ENCODE measurements around the gene TBC1D22A.

The TBC1D22A gene

DNA sequence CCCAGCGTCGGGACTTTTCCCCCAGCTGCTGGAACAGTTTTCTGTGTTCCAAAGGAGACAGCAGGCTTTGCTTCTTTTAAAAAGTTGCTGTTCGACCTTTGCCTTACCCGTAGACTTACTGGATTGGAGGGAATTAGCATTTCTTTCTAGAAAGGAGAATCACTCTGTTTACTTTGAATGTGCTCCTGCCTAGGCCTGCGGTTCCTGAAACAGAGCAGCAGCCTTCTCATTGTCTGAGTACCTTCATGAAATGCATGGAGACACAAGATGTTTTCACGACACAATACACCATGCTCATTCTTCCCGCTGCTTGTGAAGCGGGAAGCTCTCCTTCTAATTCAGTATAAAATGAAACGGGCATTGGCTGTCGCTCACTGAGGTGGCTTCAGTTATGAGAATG, 196.2 kb downstream of the TBC1D22A start:
- no peak for DNase-seq (ENCODE audit: low spot score)

DNA sequence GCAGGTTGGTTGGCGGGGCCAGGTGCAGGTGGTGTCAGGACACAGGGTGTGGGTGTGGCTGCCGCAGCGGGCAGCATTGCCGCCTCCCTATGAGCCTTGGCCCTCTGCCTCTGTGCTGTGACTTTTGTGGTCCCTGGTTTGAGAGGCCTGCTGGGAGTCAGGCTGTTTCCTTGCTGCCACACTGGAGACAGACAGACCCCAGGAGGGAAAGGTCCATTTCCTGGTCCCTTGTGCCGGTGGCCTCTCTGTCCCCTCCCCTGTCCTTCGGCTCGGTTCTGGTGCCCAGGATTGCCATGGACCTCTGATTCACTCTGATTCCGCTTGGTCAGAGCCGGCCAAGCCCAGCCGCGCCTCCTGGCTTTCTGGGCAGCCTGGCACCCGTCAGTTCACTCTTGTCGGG, 196.9 kb downstream of the TBC1D22A start:
- DNase-seq (ENCODE audit: low spot score) = no peak

DNA sequence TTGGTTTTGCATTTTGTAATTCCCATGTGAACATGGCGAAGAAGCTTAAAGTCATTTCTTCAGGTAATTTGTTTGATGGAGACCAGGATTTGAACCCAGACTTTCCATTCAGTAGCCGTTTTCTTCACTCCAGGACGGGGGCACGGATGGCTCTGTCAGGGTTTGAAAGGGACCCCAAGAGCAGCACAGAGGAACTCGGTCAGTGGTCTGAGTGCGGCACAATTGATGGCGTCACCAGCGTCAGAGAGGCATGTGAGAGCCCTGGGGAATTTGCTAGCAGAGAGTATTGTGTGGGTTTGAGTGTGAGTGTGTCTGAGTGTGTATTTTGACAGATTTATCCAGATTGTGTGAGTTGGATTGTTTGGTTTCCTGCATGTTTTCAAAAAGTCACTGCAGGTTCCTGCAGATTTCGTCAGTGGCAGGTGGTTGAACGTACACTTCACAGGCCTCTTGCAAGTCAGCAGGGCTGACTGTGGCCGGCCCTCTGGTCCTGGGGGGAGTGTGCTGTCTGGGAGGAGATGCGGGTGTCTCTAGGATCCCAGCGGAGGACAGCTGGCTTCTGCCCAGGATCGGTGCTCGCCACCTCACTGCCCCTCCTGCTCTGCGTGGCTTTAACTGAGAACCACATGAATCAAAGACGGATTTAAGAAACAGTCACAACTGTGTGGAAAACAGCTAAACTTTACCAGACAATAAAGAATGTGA, 199.3 kb downstream of the TBC1D22A start:
- no peak for DNase-seq (ENCODE audit: low spot score)

DNA sequence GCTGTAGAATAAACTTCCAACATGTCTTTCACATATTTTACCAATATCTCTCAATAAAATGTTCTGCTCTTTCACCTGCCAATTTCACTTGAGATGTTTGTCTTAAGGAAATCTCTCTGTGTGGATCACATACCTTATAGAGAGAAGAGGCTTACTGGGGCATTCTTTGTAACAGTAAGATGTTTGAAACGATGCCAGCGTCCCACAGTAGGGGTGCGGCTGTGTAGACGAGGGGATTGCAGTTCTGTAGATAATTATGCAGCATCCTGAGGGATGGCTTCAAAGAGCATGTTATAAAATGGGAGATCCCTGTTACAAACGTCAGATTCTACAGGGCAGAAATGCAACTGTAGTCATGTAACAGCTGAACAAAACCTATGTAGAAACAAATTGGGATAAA, 200.0 kb downstream of the TBC1D22A start:
- DNase-seq (ENCODE audit: low spot score) = no peak

DNA sequence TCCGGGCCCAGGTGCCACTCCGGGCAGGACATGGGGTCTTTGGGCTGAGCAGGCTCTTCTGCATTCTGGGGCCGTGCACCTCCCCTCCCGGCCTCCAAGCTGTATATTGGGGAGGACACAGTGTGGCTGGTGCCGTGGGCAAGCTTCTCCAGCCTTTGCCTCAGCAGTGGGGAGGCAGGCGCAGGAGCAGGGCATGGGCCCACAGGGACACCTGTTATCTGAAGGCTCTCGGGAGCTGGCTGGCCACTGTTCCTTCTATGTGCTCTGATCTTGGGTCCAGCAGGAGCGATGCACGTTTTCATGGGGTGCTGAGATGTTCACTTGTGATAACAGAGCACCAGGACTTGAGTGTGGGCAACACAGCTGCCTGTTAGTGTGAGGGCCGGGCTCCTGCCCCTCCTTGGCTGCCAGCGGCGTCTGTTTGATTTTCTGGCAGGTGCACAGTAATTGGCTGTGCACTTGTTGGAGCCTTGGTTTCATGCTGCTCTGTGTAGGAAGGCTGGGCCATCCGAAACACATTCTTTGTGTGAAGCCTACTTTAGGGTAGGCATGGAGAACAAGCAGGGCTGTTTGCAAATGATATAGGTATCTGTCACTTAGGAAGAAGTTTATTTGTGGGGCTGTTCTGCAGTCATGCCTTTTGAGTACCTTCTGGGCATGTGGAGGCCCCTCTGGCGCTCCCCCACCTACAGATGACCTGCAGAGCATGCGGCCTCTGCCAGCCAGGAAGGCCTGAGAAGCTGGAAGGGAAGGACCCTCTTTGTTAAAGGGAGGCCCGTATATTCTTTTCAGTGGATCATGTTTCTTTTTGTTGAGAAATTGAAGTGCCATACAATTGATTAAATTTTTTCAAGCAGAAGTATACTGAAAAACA, 201.5 kb downstream of the TBC1D22A start:
- DNase-seq (ENCODE audit: low spot score) = no peak

DNA sequence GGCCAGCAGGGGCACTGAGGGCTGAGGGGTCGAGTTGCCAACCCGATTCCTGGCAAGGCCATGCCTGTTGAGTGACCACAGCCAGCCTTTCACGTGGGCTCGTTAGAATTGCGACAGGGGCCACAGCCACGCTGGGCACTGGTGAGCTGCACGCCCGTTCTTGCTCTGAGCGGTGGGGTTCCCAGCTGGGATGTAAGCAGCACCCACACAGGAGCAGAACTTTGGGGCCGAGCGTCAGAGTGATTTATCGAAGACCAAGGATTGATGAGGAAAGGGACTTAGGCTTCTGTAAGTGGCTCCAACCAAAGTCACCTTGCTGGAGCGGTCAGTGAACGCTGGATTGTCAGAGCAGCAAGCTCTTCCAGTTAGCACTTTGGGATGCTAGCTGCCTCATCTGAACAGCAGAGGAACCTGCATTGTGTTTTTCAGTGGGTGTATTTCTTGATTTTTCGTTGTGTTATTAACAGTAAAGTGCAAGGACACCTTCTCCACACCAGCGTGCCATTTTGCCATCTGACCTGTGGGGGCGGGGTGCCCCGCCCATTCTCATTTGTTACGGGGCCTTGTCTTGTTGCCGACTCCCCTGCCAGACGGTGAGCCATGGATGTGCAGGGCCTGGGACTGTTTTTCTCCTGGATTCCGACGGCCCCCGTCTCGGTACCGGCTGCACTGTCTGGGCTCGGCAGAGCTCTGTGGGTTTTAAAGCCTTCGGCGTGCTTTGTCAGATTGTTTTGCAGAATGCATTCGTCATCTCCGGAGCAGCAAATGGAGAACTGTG, 202.5 kb downstream of the TBC1D22A start:
- DNase-seq (ENCODE audit: low spot score) = no peak

DNA sequence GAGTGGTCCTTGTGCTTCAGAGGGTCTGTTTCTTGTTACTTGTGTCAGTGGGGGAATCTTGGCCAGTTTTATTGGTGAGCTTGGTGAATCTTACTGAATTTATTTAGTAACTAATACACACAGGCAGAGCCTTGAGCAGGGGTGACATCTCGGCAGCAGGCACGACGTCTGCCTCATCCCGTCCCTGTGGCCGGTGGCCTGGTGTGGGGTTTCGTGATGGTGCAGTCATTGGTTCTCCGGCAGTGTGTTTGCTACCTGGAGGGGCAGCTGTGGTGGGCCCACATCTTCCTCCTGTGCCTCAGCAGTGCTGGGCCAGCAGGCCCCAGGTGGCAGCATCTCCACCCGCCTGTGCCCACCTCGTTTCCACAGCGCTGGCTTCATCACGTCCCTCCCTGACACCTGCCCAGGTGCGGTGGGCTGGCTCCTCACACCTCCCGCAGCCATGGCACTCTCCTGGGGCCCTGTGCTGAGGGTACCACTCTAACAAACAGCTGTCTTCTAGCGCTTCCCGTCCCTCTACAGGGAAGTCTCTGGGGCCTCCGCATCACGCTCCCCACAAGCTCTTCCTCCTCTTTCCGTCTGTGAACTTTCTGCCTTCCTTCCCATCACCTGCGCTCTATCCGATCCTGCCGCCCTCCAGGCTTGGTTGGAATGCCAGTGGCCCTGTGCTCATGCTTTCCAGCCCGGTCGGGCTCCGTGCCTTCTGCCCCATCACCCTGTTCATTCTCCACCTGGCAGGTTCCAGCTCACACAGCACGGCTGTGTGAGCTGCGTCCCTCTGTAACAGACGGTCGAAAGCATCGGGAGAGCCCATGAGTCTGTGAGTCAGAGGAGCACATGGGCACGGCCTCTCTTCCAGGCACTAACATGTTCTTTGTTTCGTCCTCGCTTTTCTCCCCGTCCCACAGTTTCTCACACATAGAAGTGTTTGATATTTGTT, 203.4 kb downstream of the TBC1D22A start:
- no peak for DNase-seq (ENCODE audit: low spot score)

DNA sequence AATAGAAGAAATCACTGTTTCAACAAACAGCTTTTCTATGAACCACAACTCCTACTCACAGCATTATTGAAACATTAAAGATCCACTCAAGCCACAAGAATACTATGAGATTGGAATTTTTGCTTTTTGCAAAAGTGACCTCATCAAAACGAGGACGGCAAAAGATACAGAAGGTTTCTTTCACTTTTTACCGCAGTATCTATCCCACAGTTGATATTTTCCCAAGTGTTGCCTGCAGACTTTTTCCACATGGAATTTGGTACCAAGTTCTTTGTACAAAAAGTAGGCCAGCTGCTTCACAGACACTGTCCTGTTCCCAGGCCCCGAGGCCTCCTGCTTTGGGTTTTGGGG, 204.0 kb downstream of the TBC1D22A start:
- no peak for DNase-seq (ENCODE audit: low spot score)

DNA sequence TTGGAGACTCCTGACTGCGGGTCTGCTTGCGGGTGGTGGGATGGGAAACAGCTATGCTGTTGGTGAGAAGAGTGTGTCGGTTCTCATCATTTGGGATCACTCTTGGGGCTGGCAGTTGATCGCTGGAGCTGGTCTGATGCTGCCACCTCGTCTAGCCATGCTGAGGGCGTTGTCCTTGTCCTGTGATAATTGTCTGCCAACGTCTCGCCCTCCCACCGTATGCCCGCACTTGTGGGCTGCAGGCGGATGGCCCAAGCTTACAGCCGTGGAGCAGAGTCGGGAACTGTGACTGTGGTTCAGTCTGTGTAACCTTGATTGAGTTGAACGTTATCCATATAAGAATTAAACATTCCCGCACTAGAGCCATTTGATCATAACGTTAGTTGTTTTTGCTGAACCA, 204.4 kb downstream of the TBC1D22A start:
- DNase-seq (ENCODE audit: low spot score) = no peak

DNA sequence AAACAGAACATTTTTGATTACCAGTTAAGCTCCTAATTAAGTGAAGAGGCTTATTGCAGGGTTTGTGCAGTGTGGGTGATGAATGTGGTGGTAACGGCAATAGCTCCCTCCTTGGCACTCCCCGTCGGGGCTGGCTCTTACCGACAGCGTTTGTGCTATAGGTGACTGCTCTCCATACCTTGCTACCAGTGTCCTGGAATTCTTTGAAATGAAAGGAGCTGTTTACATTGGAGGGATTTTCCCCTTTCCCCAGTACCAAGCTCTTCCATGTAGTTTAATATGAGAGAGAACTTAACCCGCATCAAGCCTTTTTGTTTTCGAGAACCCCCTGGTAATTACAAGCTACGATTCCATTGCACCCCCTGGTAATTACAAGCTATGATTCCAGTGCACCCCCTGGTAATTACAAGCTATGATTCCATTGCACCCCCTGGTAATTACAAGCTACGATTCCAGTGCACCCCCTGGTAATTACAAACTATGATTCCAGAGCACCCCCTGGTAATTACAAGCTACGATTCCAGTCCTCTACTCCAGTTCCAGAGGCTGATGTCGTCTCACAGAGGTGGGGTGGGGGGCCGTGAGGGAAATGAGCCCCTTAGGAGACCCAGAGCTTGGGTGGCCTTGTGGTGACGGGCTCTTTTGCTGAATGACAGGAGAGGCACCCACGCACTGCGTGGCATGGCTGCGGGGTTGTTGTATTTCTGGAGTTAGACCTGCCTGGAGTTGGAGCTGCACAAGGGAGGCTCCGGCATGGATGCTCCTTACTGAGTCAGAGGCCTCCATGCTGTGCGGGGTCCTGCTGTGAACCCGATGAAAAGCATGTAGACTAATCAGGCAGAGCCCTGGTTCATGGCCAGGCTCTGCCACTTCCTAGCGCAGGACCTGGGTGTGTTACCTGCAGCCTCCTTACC, 205.3 kb downstream of the TBC1D22A start:
- DNase-seq (ENCODE audit: low spot score) = no peak

DNA sequence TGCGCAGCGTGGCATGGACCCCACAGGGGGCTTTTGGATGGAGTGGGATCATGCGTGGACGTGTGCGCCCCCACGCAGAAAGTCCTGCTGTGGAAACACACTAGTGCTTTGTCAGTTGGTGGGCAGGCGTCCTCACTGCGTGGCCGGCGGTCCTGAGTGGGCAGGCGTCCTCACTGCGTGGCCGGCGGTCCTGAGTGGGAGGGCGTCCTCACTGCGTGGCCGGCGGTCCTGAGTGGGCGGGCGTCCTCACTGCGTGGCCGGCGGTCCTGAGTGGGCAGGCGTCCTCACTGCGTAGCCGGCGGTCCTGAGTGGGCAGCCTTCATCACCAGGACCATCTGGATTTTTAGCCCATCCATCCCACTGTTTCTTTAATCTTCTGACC, 205.9 kb downstream of the TBC1D22A start:
- no peak for DNase-seq (ENCODE audit: low spot score)

DNA sequence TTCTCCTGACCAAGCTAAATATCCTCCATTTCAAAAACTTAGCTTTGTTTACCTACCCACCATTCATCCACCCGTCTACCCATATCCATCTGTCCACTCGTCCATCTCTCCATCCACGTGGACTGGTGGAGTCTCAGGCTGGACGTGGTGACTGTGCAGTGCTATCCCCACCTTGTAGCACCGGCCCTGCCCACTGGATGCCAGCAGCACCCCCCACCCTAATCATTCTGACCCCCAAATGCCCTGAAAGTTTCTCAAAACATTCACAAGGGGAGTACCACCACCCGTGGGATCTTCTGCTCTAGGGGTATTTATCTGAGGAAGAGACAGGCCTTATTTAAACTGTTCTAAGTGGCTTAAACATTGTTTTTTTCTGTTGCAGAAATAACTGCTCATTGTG, 206.4 kb downstream of the TBC1D22A start:
- DNase-seq (ENCODE audit: low spot score) = no peak

DNA sequence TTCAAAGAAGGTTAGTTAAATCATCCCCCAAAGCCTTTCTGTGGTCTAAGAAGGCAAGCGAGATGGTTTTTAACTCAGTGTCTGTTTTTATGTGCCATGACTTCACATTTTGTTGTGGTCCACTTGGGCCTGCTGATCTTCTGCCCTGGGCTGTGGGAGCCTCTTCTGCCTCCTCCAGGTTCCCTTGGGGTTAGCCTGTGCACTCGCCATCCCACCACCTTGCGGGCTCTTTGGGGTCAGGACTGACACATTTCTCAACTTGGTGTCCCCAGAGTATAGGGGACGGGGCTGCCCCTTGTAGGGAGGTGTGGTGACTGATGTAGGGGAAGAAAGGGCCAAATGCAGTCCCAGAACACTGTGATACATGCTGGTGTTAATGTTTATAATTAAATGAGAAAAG, 207.0 kb downstream of the TBC1D22A start:
- no peak for DNase-seq (ENCODE audit: low spot score)

DNA sequence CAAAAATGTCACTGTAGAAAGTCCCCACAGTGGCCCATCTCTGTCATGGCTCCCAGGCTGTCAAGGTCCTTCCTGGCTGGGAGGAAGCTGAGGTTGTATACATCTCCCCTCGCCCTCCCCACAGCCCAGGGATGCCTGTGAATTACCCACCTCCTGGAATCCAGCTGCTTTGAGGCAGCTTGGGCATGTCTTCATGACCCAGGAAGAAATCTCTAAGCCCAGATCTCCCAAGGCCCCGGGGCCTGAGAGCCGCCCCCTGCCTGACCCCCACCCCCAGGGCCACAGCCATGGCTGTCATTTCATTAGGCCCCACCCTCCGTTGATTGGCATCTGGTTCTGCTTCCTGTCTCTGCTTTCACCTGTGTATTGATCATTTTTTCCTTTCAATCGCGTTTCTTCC, 207.5 kb downstream of the TBC1D22A start:
- DNase-seq (ENCODE audit: low spot score) = no peak

DNA sequence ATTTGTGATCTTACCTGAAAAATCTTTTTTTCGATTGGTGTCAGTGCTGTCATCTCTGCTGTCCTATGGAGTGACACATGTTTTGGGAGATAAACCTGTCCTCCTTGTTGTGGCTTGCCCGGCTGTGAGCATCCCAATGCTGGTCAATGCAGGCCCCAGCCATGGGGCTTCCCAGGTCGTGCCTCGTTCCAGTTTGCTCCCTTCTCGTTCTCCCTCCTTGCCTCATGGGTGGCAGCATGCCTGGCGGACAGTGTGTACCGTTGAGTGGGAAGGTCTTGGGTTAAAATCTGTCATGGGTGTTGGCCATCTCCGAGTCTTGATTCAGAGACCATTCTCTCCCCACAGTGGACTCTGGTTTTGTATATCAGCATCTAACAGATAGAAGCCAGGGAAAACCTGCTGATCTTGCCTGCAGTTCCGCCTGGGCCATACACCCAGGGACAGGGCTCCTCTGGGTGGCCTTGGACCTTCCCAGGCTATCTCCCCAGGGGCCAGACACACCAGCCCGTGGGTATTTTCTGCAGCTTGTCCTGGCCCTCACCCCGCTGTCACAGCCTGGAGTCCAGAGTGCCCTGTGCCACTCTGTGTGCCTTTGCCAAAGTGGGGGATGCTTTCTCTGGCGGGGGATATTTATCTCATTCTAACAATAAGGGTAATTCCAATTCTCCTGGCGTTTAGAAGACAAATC, 208.1 kb downstream of the TBC1D22A start:
- DNase-seq (ENCODE audit: low spot score) = no peak

DNA sequence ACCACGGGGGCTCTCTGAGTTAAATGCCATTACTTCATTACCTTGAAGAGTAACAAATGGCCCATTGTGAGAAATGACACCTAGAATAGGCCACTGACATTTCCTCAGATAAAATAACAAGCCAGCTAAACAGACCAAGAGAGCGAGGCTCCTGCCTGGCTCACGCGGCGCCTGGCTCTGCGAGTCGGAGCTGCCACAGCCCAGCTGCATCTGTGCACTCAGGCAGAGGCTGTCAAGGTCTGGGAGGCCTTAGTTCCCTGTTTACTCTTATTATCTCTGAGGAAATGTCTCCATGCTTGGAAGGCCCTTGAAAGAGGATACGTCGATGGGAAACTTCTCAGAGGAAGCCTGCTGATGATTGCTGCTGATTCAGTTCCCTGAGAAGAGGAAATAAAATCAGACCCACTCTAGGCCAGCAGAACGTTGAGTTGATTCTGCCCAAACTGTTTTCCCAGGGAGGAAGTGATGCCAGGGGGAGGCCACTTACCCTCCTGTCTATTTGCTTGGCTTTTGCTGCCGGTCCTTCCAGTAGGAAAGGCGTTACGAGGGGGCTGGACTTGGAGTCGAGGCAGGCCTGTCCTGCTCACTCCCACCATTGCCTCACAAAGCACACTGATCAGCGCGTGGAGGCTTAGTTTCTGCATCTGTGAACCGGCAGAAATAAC, 208.8 kb downstream of the TBC1D22A start:
- DNase-seq (ENCODE audit: low spot score) = peak; percentile 80

DNA sequence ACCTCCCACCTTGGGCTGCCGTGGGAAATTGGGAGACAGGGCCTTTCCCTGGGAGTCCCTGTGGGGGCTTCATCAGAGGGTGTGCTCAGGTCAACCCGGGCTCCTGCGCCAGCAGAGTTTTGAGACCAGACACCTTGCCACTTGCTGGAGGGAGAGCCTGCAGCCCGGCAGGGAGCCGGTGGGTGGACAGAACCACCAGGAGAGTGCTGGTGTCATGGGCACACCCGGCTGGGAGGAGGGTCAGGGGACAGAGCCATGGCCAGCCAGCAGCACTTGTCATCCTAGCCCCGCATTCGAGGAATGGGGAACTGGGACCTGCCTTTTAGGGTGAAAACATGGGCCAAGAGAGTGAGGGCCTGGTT, 209.3 kb downstream of the TBC1D22A start:
- no peak for DNase-seq (ENCODE audit: low spot score)

DNA sequence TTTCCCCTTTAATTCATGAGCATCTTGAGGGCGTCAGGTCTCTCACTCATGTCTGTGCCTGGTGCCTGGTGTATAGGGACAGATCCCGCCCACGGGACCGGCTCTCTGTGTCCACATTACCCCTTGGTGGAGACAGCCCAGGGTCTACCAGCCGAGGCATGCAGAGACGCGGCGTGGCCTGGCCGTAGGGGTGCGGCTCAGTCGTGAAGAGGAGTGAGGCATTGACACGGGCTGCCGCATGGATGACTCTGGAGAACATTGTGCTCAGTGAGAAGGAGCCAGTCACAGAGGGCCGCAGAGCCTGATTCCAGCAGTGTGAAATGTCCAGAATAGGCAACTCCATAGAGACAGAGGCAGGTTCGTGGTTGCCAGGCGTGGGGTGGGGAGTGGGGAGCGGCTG, 209.8 kb downstream of the TBC1D22A start:
- no peak for DNase-seq (ENCODE audit: low spot score)

Measured in kidney capillary endothelial cell (primary cell).